CD14-positive monocyte (primary cell): Measurements from ENCODE around the gene SH3RF3. TPM values are rescaled to one million over a fixed set of nuclear protein-coding genes. Genes with fewer than 3 reads are reported as not detected.
A peak's percentile ranks its signal among the peaks of the same experiment; 100 is the strongest.

Source experiments
- DNase-seq, 3 donors: peaks; one replicate each; pipeline ENCODE4 v3.0.0-alpha.2; 2011 to 2022
- H2AFZ ChIP-seq: 2 replicates; pipeline ENCODE4 v1.6.0; 2012; ENCODE audit warnings: mild to moderate bottlenecking, low read depth, low read length, inconsistent platforms; ENCODE audit not compliant: insufficient read depth, poor library complexity, severe bottlenecking
- H3K27ac ChIP-seq, 2 donors: 1 replicate in 1 of 2; 2 replicates in 1 of 2; pipeline ENCODE4 v1.5.1; 2012 to 2013; ENCODE audit warnings: low read length in 2 of 2, control low read depth in 1 of 2, inconsistent platforms in 1 of 2, low read depth in 1 of 2, mild to moderate bottlenecking in 1 of 2
- H3K27me3 ChIP-seq, 2 donors: one replicate each; pipeline versions ENCODE4 v1.6.0 to v1.6.1; 2011 to 2013; ENCODE audit warnings: low read length in 2 of 2; ENCODE audit not compliant: control insufficient read depth in 2 of 2, insufficient read depth in 2 of 2
- H3K36me3 ChIP-seq, 2 donors: replicated peaks in 1 of 2; 1 replicate in 1 of 2; 2 replicates in 1 of 2; pipeline versions ENCODE4 v1.5.1 to v1.6.1; 2012 to 2013; ENCODE audit warnings: low read length in 2 of 2, control low read depth in 1 of 2, inconsistent platforms in 1 of 2, mild to moderate bottlenecking in 1 of 2; ENCODE audit not compliant: insufficient read depth in 2 of 2, control insufficient read depth in 1 of 2
- H3K4me1 ChIP-seq, 2 donors: 1 replicate in 1 of 2; 2 replicates in 1 of 2; pipeline versions ENCODE4 v1.5.1 to v1.6.1; 2012 to 2013; ENCODE audit warnings: low read length in 2 of 2, control low read depth in 1 of 2, inconsistent platforms in 1 of 2, mild to moderate bottlenecking in 1 of 2, moderate library complexity in 1 of 2; ENCODE audit not compliant: insufficient read depth in 2 of 2, control insufficient read depth in 1 of 2
- H3K4me2 ChIP-seq: replicated peaks from 2 replicates; pipeline ENCODE3; 2012; ENCODE audit warnings: low read length, moderate library complexity, mild to moderate bottlenecking; ENCODE audit not compliant: poor library complexity, severe bottlenecking; ENCODE audit errors: extremely low read depth
- H3K4me3 ChIP-seq, 3 experiments: fragments of 200-600 bp in 1 of 3; sonication (generic) in 1 of 3; replicated peaks in 1 of 3; 1 replicate in 2 of 3; 2 replicates in 1 of 3; pipeline ENCODE4 v1.5.1; 2011 to 2013; ENCODE audit warnings: low read length in 3 of 3, mild to moderate bottlenecking in 3 of 3, control low read depth in 2 of 3, low read depth in 2 of 3, inconsistent platforms in 1 of 3, moderate library complexity in 1 of 3
- H3K79me2 ChIP-seq: 2 replicates; pipeline ENCODE4 v1.6.0; 2012; ENCODE audit warnings: mild to moderate bottlenecking, control low read depth, inconsistent platforms, low read length, moderate library complexity; ENCODE audit not compliant: insufficient read depth
- H3K9ac ChIP-seq: 2 replicates; pipeline ENCODE4 v1.6.0; 2017; ENCODE audit warnings: low read length, mild to moderate bottlenecking; ENCODE audit not compliant: insufficient read depth, poor library complexity, severe bottlenecking
- H3K9me3 ChIP-seq, 2 donors: replicated peaks in 1 of 2; 1 replicate in 1 of 2; 2 replicates in 1 of 2; pipeline versions ENCODE4 v1.5.1 to v1.6.1; 2012 to 2013; ENCODE audit warnings: low read length in 2 of 2, control low read depth in 1 of 2; ENCODE audit not compliant: control insufficient read depth in 1 of 2, insufficient read depth in 1 of 2
- H4K20me1 ChIP-seq: 2 replicates; pipeline ENCODE4 v1.6.0; 2012; ENCODE audit warnings: mild to moderate bottlenecking, low read length, control low read depth, moderate library complexity; ENCODE audit not compliant: insufficient read depth
- H3K27ac Mint-ChIP-seq, 7 donors: one replicate each; pipeline ENCODE4 v1.8.0; 2020; ENCODE audit warnings: mild to moderate bottlenecking in 7 of 7, mixed read lengths in 7 of 7, moderate library complexity in 6 of 7, inconsistent platforms in 2 of 7
- H3K27me3 Mint-ChIP-seq, 3 donors: one replicate each; pipeline ENCODE4 v1.8.0; 2021 to 2022; ENCODE audit warnings: low read depth in 3 of 3, mild to moderate bottlenecking in 3 of 3, mixed read lengths in 3 of 3, moderate library complexity in 3 of 3, inconsistent platforms in 1 of 3
- H3K36me3 Mint-ChIP-seq, 2 donors: one replicate each; pipeline ENCODE4 v1.8.0; 2020; ENCODE audit warnings: mixed read lengths in 2 of 2, inconsistent platforms in 1 of 2, mild to moderate bottlenecking in 1 of 2
- H3K4me1 Mint-ChIP-seq: one replicate; pipeline ENCODE4 v1.8.0; 2020; ENCODE audit warnings: mild to moderate bottlenecking, mixed read lengths
- H3K4me3 Mint-ChIP-seq, 2 donors: one replicate each; pipeline ENCODE4 v1.8.0; 2020; ENCODE audit warnings: mild to moderate bottlenecking in 2 of 2, mixed read lengths in 2 of 2, moderate library complexity in 1 of 2
- H3K9me3 Mint-ChIP-seq, 7 donors: one replicate each; pipeline ENCODE4 v1.8.0; 2020 to 2022; ENCODE audit warnings: mixed read lengths in 7 of 7, mild to moderate bottlenecking in 6 of 7, moderate library complexity in 6 of 7, inconsistent platforms in 2 of 7
- CTCF ChIP-seq: fragments of 200-600 bp; IDR thresholded peaks from one replicate; pipeline ENCODE4 v1.8.0; 2022; ENCODE audit warnings: antibody characterized with exemption, mild to moderate bottlenecking
- WGBS: methylation state at CpG from one replicate; pipeline ENCODE4 v1.1.5; 2013; ENCODE audit warnings: missing lambda C conversion rate; ENCODE audit not compliant: insufficient coverage; 5-methylcytosine and 5-hydroxymethylcytosine counted together
- intact Hi-C, 2 donors: fragments of 100-400 bp; cut with micrococcal nuclease; formaldehyde crosslinking; loops; one replicate each; pipeline versions ENCODE4 v1.15.0 to v1.15.1; 2023
- polyA plus RNA-seq, 3 donors: library from polyadenylated mRNA; depleted of rRNA in 1 of 3; unstranded in 2 of 3; stranded (reverse) in 1 of 3; fragments of 300-500 nt in 2 of 3; fragments of >200 nt in 1 of 3; fragmentation: Illumina TruSeq in 2 of 3; gene quantifications; 1 replicate in 2 of 3; 2 replicates in 1 of 3; pipeline ENCODE4 v1.2.3, GENCODE V29; 2012 to 2021

The SH3RF3 gene
- polyA plus RNA-seq, 3 donors: 0.25 to 0.75 (median 0.34) TPM

GRCh38 chr2:109422071-109422757 lies 293.2 kb downstream of the SH3RF3 start:
- Histone ChIP-seq H2AFZ (no peak overlapping the region), H3K9ac (no peak overlapping the region), H3K36me3 (no peaks in the 10 kb centered on the region), H3K27me3 (no peaks in the 10 kb centered on the region), H3K4me3 (no peak overlapping the region), H3K4me1 (no peaks in the 10 kb centered on the region), H3K9me3 (no peaks in the 10 kb centered on the region), H4K20me1 (no peaks in the 10 kb centered on the region), H3K27ac (no peak overlapping the region), H3K4me2 (no peak overlapping the region), H3K79me2 (no peaks in the 10 kb centered on the region)
- no peaks in the 10 kb centered on the region for H3K36me3 Mint-ChIP-seq
- peak overlapping the region in 1 of 2 donors; percentile 24 for H3K4me3 Mint-ChIP-seq
- no peak for TF ChIP-seq CTCF
- no peak overlapping the region for H3K27ac Mint-ChIP-seq
- DNase-seq: no peak
- H3K9me3 Mint-ChIP-seq: peaks cover 0 to 3% (median 0%) of the 10 kb centered on the region in 7 donors
- peaks cover 0 to 2% (median 1%) of the 10 kb centered on the region in 3 donors for H3K27me3 Mint-ChIP-seq
- H3K4me1 Mint-ChIP-seq: no peaks in the 10 kb centered on the region
- intact Hi-C loops: no loop called here
- WGBS: 95% methylated on average over 7 of the region's 10 CpGs

- Histone ChIP-seq H2AFZ (no peak overlapping the region), H3K4me3 (no peak overlapping the region), H3K79me2 (no peaks in the 10 kb centered on the region), H4K20me1 (no peaks in the 10 kb centered on the region), H3K9ac (no peak overlapping the region), H3K27me3 (no peaks in the 10 kb centered on the region), H3K4me1 (no peaks in the 10 kb centered on the region), H3K9me3 (no peaks in the 10 kb centered on the region), H3K36me3 (no peaks in the 10 kb centered on the region), H3K4me2 (no peak overlapping the region), H3K27ac (no peak overlapping the region)
- no peak for TF ChIP-seq CTCF
- Mint-ChIP-seq H3K36me3 (no peaks in the 10 kb centered on the region), H3K27me3 (peaks cover 1 to 2% (median 2%) of the 10 kb centered on the region in 3 donors), H3K27ac (peak overlapping the region in 1 of 7 donors; percentile 76), H3K9me3 (peaks cover 0 to 3% (median 0%) of the 10 kb centered on the region in 7 donors), H3K4me3 (peak overlapping the region in 1 of 2 donors; percentile 24), H3K4me1 (no peaks in the 10 kb centered on the region)
- intact Hi-C loops: no loop called here
- DNase-seq: no peak
- 95% methylated on average over 16 of the region's 16 CpGs for WGBS
These were observed 293.9 kb downstream of the SH3RF3 start for GRCh38 chr2:109422758-109423500.
